Measurements from ENCODE around the gene RAD51C.
A peak's percentile ranks its signal among the peaks of the same experiment; 100 is the strongest.
"Not testable (repeated sequence)": the region's sequence is repeated elsewhere in the genome, so short reads cannot be mapped to it uniquely, and the experiment has no call there.

Gene RAD51C

DNA sequence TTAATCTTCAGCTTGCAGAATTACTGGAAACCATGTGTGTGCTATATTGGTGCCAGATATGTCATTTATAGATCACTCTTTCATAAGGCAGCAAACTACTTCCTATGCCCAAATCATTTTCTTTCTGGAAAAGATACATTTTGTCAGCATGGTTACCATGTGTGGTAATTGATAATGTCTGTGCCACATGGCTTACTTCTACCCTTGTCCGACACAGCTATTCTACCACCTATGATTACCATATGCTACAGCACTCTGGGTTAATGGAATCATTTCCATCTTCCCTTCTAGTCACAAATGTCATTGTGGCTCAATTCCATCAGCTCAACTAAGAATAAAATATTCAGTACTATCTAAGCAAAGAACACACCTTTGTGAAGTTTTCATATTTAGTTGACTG is 55.3 kb downstream of the RAD51C start:
- no peak for DNase-seq

DNA sequence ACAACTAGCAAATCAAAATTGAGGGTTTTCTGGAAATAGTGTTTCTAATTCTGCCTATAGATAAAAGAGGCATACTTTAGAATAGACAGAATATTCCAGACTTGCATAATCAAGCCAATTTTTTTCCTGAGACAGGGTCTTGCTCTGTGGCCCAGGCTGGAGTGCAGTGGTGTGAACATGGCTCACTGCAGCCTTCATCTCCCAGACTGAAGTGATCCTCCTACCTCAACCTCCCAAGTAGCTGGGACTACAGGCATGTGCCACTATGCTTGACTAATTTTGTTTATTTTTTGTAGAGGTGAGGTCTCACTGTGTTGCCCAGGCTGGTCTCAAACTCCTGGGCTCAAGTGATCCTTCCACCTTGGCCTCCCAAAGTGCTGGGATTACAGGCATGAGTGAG is 57.2 kb downstream of the RAD51C start:
- DNase-seq: not testable (repeated sequence)

DNA sequence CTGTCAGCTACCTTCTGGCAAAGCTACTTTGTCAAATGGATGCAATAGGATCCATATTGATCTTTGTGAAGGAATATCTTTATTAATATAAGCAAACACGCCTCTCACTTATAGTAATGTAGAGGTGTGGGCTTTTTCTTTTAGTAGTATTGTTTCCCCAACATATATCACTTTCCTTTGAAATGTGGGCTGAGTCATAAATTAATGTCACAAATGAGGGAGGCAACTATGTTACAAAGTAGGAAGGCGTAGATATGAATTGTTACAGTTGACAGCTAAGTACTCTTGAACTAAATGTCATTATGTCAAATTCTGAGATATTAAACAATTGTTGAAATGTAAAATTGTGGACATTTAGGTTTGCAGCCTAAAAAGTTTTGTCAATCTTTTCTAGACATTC is 60.6 kb downstream of the RAD51C start:
- DNase-seq: no peak

DNA sequence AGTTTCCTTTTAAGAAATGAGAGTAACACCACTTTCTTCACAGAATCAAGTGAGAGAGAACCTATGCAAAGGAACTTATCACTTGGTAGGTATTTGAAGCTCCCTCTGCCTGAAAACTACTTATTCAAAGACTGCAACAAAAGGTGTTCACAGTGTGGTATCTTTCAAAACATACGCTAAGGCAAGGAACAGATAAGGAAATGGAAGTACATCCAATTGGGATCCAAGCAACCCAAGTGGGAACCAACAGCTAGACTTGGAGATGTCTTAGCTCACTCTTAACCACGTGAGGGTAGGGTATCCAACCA is 62.8 kb downstream of the RAD51C start:
- peak; percentile 36 for DNase-seq

DNA sequence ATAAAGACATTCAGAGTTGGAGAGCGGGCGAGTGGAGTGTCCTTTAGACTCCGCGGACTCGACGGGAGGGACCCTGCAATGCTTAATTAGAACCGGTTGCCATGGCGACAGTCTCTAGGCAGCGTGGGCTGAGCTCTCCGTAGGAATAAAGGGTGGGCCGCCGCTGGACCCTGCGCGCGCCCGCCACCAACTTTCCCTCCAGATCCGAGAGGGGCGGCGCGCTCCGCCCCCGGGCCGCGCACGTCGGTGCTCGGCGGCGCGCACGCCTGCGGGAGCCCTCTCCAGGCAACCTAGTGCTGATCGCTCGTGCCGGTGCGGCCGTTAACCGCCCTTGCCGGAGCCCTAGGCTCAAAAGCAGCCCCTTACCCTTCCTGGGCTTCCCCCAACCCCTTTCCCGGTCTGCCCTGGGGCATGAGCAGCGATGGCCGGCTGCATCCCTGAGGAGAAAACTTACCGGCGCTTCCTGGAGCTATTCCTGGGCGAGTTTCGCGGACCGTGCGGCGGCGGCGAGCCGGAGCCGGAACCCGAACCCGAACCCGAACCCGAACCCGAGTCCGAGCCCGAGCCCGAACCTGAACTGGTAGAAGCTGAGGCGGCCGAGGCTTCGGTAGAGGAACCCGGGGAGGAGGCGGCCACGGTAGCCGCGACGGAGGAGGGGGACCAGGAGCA is 63.3 kb downstream of the RAD51C start, which contains the start of gene PPM1E:
TSS of gene PPM1E (plus strand) at position 278 of the 669 bp plus-strand sequence.
- peak; percentile 47 for DNase-seq

DNA sequence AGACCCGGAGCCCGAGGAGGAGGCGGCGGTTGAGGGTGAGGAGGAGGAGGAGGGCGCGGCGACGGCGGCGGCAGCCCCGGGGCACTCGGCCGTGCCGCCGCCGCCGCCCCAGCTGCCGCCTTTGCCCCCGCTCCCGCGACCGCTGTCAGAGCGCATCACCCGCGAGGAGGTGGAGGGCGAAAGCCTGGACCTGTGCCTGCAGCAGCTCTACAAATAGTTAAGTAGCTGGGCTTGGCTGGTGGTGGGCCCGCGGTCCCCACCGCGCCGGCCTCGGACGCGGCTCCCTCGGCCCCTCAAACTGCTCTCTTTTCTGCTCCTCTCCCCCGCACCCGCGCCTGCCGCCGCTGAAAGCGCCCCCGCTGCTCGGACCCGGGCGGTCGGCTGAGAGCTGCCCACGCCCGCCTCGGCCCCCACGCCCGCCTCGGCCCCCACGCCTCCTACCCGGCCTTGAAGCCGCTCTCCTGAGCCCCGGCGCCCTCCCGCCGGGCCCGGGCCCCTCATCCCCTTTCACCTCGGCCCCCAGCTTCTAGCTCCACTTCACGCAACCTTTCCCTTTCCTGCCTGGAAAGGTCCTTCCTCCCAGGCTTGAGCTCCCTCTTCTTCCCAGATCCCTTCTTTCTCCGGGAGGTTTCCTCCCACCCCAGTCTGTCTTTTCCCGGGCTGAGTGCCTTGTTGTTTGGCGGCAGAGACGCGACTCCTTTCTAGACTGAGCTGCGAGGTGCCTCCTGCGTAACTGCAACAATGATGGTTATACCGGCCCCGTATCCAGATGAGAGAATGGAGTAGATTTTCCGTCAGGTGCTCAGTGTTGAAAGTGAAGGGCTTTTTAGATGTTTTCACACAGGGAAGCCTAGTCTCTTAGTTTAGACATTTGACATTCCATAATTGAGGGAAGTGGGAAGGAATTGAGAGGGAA is 64.1 kb downstream of the RAD51C start:
- no peak for DNase-seq

DNA sequence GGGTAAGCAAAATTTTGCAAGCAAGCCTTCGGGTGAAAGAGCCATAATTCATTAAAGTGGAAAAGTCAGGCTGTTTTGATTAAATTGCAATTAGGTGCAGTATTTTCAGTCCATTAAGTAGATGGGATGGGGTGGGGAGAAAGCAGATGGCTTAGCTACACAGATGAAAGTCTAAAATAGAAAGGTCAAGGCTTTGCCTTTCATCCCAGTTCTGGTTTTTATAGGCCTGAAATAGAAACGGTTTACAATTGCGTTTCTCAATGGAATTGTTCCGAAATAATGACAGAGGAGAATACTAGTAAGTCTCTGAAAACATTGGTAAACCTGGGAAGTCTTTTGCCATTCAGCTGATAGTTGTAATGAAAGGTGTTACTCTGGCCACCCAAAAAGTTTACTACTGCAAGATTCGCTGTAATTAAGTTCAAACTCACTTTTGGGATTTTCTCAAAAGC is 64.8 kb downstream of the RAD51C start:
- DNase-seq: no peak

DNA sequence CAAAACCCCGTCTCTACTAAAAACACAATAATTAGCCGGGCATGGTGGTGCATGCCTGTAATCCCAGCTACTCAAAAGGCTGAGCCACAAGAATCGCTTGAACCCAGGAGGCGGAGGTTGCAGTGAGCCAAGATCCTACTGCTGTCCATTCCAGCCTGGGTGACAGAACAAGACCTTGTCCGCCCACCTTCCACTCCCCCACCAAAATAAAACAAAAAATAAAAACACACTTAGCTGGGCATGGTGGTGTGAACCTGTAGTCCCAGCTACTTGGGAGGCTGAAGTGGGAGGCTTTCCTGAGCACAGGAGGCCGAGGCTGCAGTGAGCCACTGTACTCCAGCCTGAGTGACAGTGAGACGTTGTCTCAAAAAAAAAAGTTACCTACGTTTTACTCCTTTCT is 66.5 kb downstream of the RAD51C start:
- no peak for DNase-seq

DNA sequence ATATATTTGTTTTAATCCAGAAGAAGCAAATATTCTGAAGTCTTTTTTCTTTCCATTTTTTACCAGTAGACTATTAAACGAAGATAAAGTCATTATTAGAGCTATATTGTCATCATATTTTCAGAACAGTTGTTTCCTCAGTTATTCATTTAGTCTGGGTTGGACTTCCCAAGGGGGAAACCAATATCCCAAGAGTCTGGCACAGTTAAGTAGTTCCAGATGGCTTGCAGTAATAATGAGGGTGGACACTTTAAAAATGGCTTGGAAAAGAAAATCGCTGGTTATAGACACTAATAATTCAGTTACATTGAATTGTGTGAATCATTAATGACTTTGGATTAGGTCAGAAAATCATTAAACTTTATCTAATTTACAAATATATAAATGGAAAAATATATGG is 67.1 kb downstream of the RAD51C start:
- DNase-seq: no peak

DNA sequence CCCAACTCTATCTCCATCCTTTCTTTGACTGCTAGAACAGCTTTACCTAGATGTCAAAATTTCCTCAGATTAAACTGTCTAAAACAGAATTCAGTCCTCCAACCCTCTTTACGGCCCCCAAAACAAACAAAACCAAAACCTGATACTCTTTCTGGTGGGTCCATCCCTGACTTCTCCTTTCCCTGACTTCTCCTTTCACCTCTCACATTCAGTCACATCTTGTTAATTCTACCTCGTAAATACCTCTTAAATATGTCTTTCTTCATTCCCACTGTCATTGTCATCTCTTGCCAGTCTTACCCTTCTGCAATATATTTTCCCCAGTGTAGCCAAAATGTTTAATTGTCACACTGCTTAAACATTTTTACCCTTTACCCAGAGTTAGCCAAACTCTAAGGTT is 67.8 kb downstream of the RAD51C start:
- no peak for DNase-seq

DNA sequence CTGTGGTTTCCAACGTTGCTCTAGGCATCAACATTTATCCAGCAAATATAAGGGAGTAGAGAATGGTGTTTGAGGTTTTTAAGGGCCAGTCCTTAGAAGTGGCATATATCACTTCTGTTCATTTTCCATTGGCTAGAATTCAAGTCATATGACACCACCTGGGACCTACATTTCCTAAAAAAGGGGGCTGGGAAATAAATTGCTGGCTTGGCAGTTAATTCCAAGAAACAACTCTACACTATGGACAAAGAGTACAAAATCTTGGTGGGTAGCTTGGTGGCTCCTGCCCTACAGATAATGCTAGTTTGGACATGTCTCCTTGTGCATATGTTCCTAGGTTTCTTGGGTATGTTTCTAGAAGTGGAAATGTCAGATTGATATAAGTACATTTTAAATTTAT is 70.9 kb downstream of the RAD51C start:
- no peak for DNase-seq

DNA sequence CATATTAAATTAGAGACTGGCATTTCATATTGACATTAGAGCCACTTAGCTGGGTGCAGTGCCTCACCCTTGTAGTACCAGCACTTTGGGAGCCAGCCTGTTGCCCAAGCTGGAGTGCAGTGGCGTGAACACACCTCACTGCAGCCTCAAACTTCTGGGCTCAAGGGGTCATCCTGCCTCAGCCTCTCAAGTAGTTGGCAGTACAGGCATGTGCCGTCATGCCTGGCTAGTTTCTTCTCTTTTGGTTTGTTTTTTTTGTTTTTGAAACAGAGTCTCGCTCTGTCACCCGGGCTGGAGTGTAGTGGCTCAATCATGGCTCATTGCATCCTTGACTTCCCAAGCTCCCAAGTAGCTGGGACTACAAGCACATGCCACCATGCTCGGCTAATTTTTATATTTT is 72.0 kb downstream of the RAD51C start:
- DNase-seq: no peak

DNA sequence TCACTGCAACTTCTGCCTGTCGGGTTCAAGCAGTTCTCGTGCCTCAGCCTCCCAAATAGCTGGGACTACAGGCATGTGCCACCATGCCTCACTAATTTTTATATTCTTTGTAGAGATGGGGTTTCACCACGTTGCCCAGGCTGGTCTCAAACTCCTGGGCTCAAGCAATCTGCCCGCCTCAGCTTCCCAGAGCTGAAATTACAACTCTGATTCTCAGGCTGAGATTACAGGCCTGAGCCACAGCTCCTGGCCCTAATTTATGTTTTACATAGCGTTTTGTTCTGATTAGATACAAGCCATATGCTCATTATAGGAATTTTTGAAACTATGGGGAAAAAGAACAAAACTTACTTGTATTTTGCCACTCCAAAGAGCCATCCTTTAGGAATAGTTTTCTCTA is 86.1 kb downstream of the RAD51C start:
- DNase-seq: not testable (repeated sequence)

DNA sequence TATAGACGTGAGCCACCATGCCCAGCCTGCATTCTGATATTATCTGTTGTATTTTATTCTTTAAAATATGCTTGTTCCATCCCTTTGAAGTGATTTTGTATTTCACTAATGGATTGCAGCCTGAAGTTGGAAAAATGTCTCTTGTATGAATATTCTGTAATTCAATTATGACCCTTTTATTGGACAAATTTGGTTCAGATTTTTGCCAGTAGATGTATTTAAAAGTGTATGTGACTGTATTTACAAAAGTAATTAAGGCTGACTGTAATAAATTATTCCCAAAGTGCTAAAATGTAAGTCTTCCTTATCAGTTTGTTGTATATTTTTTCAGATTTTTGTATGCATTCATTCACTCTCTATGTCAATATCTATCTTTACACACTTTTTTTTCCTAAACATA is 87.0 kb downstream of the RAD51C start:
- DNase-seq: no peak

DNA sequence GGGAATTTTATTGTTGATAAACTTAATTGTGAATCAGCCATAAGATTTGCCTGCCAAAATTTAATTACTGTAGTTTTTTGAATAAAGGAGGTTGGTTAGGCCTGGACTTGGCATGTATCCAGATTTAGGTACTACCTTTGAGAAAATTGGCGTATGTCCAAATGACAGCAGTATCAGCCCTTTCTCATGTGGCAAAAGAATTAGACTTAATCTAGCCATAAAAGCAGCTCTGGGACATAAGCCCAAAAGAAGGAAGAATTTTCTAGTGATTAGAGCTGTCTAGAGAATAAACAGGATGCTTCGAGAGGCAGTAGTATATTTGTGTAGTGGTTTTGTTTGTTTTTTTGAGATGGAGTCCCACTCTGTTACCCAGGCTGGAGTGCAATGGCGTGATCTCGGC is 91.0 kb downstream of the RAD51C start:
- peak; percentile 33 for DNase-seq

DNA sequence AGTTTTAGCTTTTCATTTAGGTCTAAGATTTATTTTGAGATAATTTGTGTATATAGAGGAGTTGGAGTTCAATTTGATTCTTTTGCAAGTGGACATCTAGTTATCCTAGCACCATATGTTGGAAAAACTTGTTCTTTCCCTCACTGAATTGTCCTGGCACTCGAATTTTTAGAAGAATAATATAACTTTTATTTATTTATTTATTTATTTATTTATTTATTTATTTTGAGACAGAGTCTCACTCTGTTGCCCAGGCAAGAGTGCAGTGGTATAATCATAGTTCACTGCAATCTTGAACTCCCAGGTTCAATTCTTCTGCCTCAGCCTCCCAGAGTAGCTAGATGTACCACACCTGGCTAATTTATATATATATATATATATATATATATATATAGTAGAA is 92.7 kb downstream of the RAD51C start:
- DNase-seq: no peak

Data from hematopoietic multipotent progenitor cell treated with erythropoietin and hydrocortisone succinate and interleukin-3 and kit ligand, for 8 days (in vitro differentiated cells).